SK-N-SH (cell line): Measurements from ENCODE around the gene VDR. TPM values are rescaled to one million over a fixed set of nuclear protein-coding genes. Genes with fewer than 3 reads are reported as not detected.

Source experiments
- CTCF ChIA-PET: fragments of 300-600, 350-600 bp; formaldehyde crosslinking; extraction: SDS; loops from one replicate; lab custom pipeline; 2021; lab: Yijun Ruan, JAX
- POLR2A ChIA-PET: fragments of 350-600 bp; sonication (Branson Sonifier 250); formaldehyde crosslinking; extraction: SDS; loops from one replicate; lab custom pipeline; 2020; ENCODE audit warnings: antibody characterized with exemption, inconsistent platforms; lab: Yijun Ruan, JAX
- DNase-seq: peaks from one replicate; pipeline ENCODE4 v3.0.0; 2012
- H2AFZ ChIP-seq: fragments of 200-600 bp; sonication (generic); 2 replicates; pipeline ENCODE4 v1.8.1; 2016; ENCODE audit warnings: antibody characterized with exemption, mild to moderate bottlenecking, low read depth
- H3F3A ChIP-seq: fragments of 200-600 bp; sonication (generic); replicated peaks from 2 replicates; pipeline ENCODE3; 2016; ENCODE audit warnings: antibody characterized with exemption, mild to moderate bottlenecking; ENCODE audit not compliant: insufficient read depth
- H3K27ac ChIP-seq, 2 experiments: fragments of 200-500 bp in 1 of 2; fragments of 200-600 bp in 1 of 2; sonication (Bioruptor generic) in 1 of 2; sonication (generic), shearing (Covaris generic) in 1 of 2; 2 replicates each; pipeline versions ENCODE4 v1.5.1 to v1.6.1; 2014 to 2016; ENCODE audit warnings: low read depth in 2 of 2, inconsistent platforms in 1 of 2, low read length in 1 of 2, mild to moderate bottlenecking in 1 of 2, mixed read lengths in 1 of 2
- H3K27me3 ChIP-seq: fragments of 200-600 bp; sonication (generic), shearing (Covaris generic); 2 replicates; pipeline ENCODE4 v1.6.1; 2016; ENCODE audit warnings: mixed run types; ENCODE audit not compliant: insufficient read depth
- H3K36me3 ChIP-seq, 2 experiments: fragments of 200-500 bp in 1 of 2; fragments of 200-600 bp in 1 of 2; sonication (Bioruptor generic) in 1 of 2; sonication (generic) in 1 of 2; replicated peaks in 1 of 2; 2 replicates each; pipeline versions ENCODE3 to v1.5.1; 2014 to 2016; ENCODE audit warnings: low read length in 1 of 2, mild to moderate bottlenecking in 1 of 2; ENCODE audit not compliant: insufficient read depth in 2 of 2, control insufficient read depth in 1 of 2
- H3K4me1 ChIP-seq, 2 experiments: fragments of 200-500 bp in 1 of 2; fragments of 200-600 bp in 1 of 2; sonication (Bioruptor generic) in 1 of 2; sonication (generic), shearing (Covaris generic) in 1 of 2; 2 replicates each; pipeline versions ENCODE4 v1.5.1 to v1.6.1; 2014 to 2016; ENCODE audit warnings: low read depth in 1 of 2, low read length in 1 of 2, mixed run types in 1 of 2; ENCODE audit not compliant: insufficient read depth in 2 of 2, control insufficient read depth in 1 of 2
- H3K4me2 ChIP-seq: fragments of 200-600 bp; sonication (generic), shearing (Covaris generic); 2 replicates; pipeline ENCODE4 v1.6.1; 2017; ENCODE audit warnings: mixed run types
- H3K4me3 ChIP-seq, 2 experiments: fragments of 200-500 bp in 1 of 2; fragments of 200-600 bp in 1 of 2; sonication (Bioruptor generic) in 1 of 2; sonication (generic), shearing (Covaris generic) in 1 of 2; 2 replicates each; pipeline versions ENCODE4 v1.5.1 to v1.8.1; 2014 to 2016; ENCODE audit warnings: low read depth in 2 of 2, inconsistent platforms in 1 of 2, low read length in 1 of 2, mild to moderate bottlenecking in 1 of 2, mixed read lengths in 1 of 2, moderate library complexity in 1 of 2
- H3K79me2 ChIP-seq: fragments of 200-600 bp; sonication (generic); 2 replicates; pipeline ENCODE4 v1.8.1; 2017; ENCODE audit warnings: mild to moderate bottlenecking; ENCODE audit not compliant: insufficient read depth
- H3K9ac ChIP-seq: fragments of 200-600 bp; sonication (generic); 2 replicates; pipeline ENCODE4 v1.6.1; 2017; ENCODE audit warnings: mixed run types
- H3K9me2 ChIP-seq: fragments of 200-600 bp; sonication (generic); 2 replicates; pipeline ENCODE4 v1.6.1; 2017; ENCODE audit warnings: mixed run types
- H3K9me3 ChIP-seq: fragments of 200-600 bp; sonication (generic); 2 replicates; pipeline ENCODE4 v1.6.1; 2017; ENCODE audit warnings: mixed run types, mild to moderate bottlenecking, moderate library complexity
- H4K20me1 ChIP-seq: fragments of 200-600 bp; sonication (generic); 2 replicates; pipeline ENCODE4 v1.6.1; 2017; ENCODE audit warnings: mild to moderate bottlenecking, mixed run types; ENCODE audit not compliant: insufficient read depth
- CHD2 ChIP-seq: fragments of 150-350 bp; IDR thresholded peaks from 2 replicates; pipeline ENCODE4 v1.6.1; 2018; ENCODE audit warnings: low read length; ENCODE audit not compliant: partially characterized antibody
- EP300 ChIP-seq, 2 experiments: IDR thresholded peaks; 2 replicates each; pipeline versions ENCODE4 v1.4.0 to v1.6.1; 2012; ENCODE audit warnings: borderline replicate concordance in 1 of 2, low read depth in 1 of 2, low read length in 1 of 2
- EZH2phosphoT487 ChIP-seq: fragments of 200-600 bp; sonication (generic); IDR thresholded peaks from 2 replicates; pipeline ENCODE4 v1.6.1; 2017; ENCODE audit warnings: low read depth, mixed run types, mild to moderate bottlenecking, antibody characterized with exemption, moderate library complexity, borderline replicate concordance
- FOSL2 ChIP-seq: IDR thresholded peaks from 2 replicates; pipeline ENCODE4 v1.4.0; 2012; ENCODE audit warnings: low read depth, mild to moderate bottlenecking, moderate library complexity, borderline replicate concordance
- FOXJ3 ChIP-seq: sonication (generic); formaldehyde crosslinking; IDR thresholded peaks from 2 replicates; pipeline ENCODE4 v1.5.1; 2020; ENCODE audit warnings: mild to moderate bottlenecking, missing genetic modification reagents
- FOXM1 ChIP-seq: IDR thresholded peaks from 2 replicates; pipeline ENCODE4 v1.4.0; 2012; ENCODE audit warnings: low read depth, mild to moderate bottlenecking
- GATA2 ChIP-seq: sonication (generic); formaldehyde crosslinking; IDR thresholded peaks from 2 replicates; pipeline ENCODE4 v1.5.0; 2020; ENCODE audit warnings: mild to moderate bottlenecking, missing genetic modification reagents
- IRF3 ChIP-seq: fragments of 150-350 bp; IDR thresholded peaks from 2 replicates; pipeline ENCODE4 v1.6.1; 2016; ENCODE audit warnings: mild to moderate bottlenecking, low read depth, low read length
- JUND ChIP-seq: IDR thresholded peaks from 2 replicates; pipeline ENCODE4 v1.4.0; 2012
- MEF2A ChIP-seq: IDR thresholded peaks from 2 replicates; pipeline ENCODE4 v1.4.0; 2012; ENCODE audit warnings: low read depth, borderline replicate concordance
- MXI1 ChIP-seq: IDR thresholded peaks from 2 replicates; pipeline ENCODE4 v1.6.1; 2012; ENCODE audit warnings: mild to moderate bottlenecking, low read depth, low read length, improper control_type of control experiment
- NRF1 ChIP-seq: IDR thresholded peaks from 2 replicates; pipeline ENCODE4 v1.6.1; 2012; ENCODE audit warnings: low read depth, mild to moderate bottlenecking, low read length
- RAD21 ChIP-seq: IDR thresholded peaks from 2 replicates; pipeline ENCODE4 v1.6.1; 2012; ENCODE audit warnings: mild to moderate bottlenecking, low read length
- RCOR1 ChIP-seq: fragments of 150-350 bp; IDR thresholded peaks from 2 replicates; pipeline ENCODE4 v1.6.1; 2017; ENCODE audit warnings: antibody characterized with exemption, low read length
- RFX5 ChIP-seq: IDR thresholded peaks from 2 replicates; pipeline ENCODE4 v1.6.1; 2012; ENCODE audit warnings: mild to moderate bottlenecking, improper control_type of control experiment, low read length
- RXRA ChIP-seq: IDR thresholded peaks from 2 replicates; pipeline ENCODE4 v1.4.0; 2012; ENCODE audit warnings: low read depth, mild to moderate bottlenecking, borderline replicate concordance
- TCF12 ChIP-seq: IDR thresholded peaks from 2 replicates; pipeline ENCODE4 v1.4.0; 2012
- YY1 ChIP-seq: IDR thresholded peaks from 2 replicates; pipeline ENCODE4 v1.4.0; 2012; ENCODE audit warnings: low read depth, mild to moderate bottlenecking
- ZBTB33 ChIP-seq: IDR thresholded peaks from 2 replicates; pipeline ENCODE4 v1.4.0; 2012; ENCODE audit warnings: low read depth, borderline replicate concordance
- WGBS: methylation state at CpG from one replicate; pipeline ENCODE4 v1.1.6; 2017; ENCODE audit warnings: low lambda C conversion rate; 5-methylcytosine and 5-hydroxymethylcytosine counted together
- polyA plus RNA-seq, 3 experiments: library from polyadenylated mRNA; depleted of rRNA; stranded (reverse); fragments of >200 nt; gene quantifications; 2 replicates each; pipeline ENCODE4 v1.2.3, GENCODE V29; 2012
- TF ChIP-seq, protein P1 (sequence below): fragments of 200-600 bp; sonication (generic); IDR thresholded peaks from 2 replicates; pipeline ENCODE4 v1.6.1; 2017; ENCODE audit warnings: antibody characterized with exemption, mild to moderate bottlenecking, moderate library complexity

The VDR gene
- polyA plus RNA-seq, 1 of the 3 experiments (the other 2 are of a cell fraction): 0.33 TPM

DNA sequence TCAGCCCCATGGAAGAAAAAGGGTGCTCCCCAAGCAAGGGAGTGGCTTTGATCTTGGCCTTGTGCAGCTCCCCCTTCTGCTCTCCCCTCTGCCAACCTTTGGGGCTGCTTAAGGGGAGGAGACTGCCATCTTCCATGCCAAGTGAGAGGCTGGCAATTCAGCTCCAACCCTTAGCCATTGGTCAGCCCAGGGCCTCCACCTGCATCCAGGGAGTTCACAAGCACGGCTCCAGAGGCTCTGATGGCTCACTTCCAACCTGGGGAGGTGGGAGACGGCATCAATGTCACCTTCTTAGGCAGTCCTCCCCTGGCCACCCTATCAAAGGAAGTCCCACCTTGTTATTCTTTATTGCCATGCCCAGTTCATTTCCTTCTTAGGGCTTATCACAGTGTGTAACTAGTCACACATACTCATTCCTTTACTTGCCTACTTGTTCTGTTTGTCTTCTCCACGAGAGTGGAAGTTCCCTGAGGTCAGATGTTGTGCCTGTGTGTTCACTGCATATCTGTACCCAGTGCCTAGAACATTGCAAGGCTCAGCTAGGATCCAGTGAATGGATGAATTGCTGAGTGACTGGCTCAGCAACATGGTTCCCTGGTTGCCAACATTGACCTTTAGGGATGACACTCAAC is 90.1 kb downstream of the VDR start:
- H4K20me1 ChIP-seq: peaks cover 85% of the 10 kb centered on the region
- no peaks in the 10 kb centered on the region for H3K27me3 ChIP-seq
- H3K9ac ChIP-seq: no peak overlapping the region
- POLR2A ChIA-PET: no interaction called here
- H3F3A ChIP-seq: peaks cover 18% of the 10 kb centered on the region
- H3K79me2 ChIP-seq: peaks cover 97% of the 10 kb centered on the region
- no peak for TF ChIP-seq MEF2A
- TF ChIP-seq EP300 (IDR thresholded peaks at IDR 0.05; ENCODE audit: borderline replicate concordance in 1 of 2, low read depth in 1 of 2, low read length in 1 of 2): no peak
- no peak for TF ChIP-seq CHD2
- TF ChIP-seq FOXM1: no peak
- no peak for TF ChIP-seq RCOR1
- TF ChIP-seq RXRA: no peak
- TF ChIP-seq EZH2phosphoT487: no peak
- no peak for TF ChIP-seq YY1
- peak overlapping the region in 1 of 2 experiments; percentile 84; a peak in 1 of 4 replicates for H3K27ac ChIP-seq
- H2AFZ ChIP-seq: no peak overlapping the region
- peaks cover 63 to 64% of the 10 kb centered on the region in 2 experiments for H3K4me1 ChIP-seq
- 94% methylated on average over 3 of the region's 3 CpGs for WGBS
- DNase-seq: no peak
- CTCF ChIA-PET: interaction anchor here (1.1 kb wide), 1 partner anchor 99 kb away, joined by 4 read pairs; no protein-coding TSS in a partner anchor
- 0 out of 2 replicates have a peak overlapping the region, but pooled peaks have one; percentile 7 for H3K4me2 ChIP-seq
- peaks cover 6 to 7% of the 10 kb centered on the region in 2 experiments for H3K36me3 ChIP-seq
- no peaks in the 10 kb centered on the region for H3K9me2 ChIP-seq
- H3K9me3 ChIP-seq: no peaks in the 10 kb centered on the region
- H3K4me3 ChIP-seq: no peak overlapping the region

- ChIA-PET CTCF (interaction anchor here (1.0 to 5.0 kb wide), 5 partner anchors 12 to 98 kb away, joined by 3 to 25 read pairs (median 9); no protein-coding TSS in a partner anchor), POLR2A (no interaction called here)
- H3F3A ChIP-seq: peaks cover 18% of the 10 kb centered on the region
- peaks cover 100% of the 10 kb centered on the region for H3K79me2 ChIP-seq
- H2AFZ ChIP-seq: no peak overlapping the region
- peak overlapping the region; percentile 17; the same call in 1 of the 2 replicates for H3K9ac ChIP-seq
- peak overlapping the region in 1 of 2 experiments; percentile 36; a peak in 1 of 4 replicates for H3K4me3 ChIP-seq
- H3K9me3 ChIP-seq: no peaks in the 10 kb centered on the region
- peak overlapping the region; percentile 16 to 84; a peak in 3 of 4 replicates for H3K27ac ChIP-seq
- H4K20me1 ChIP-seq: peaks cover 94% of the 10 kb centered on the region
- H3K4me2 ChIP-seq: peak overlapping the region; percentile 62
- no peak for DNase-seq
- peaks cover 6 to 7% of the 10 kb centered on the region in 2 experiments for H3K36me3 ChIP-seq
- no peaks in the 10 kb centered on the region for H3K9me2 ChIP-seq
- 70% methylated on average over 6 of the region's 9 CpGs for WGBS
- peaks cover 67 to 72% of the 10 kb centered on the region in 2 experiments for H3K4me1 ChIP-seq
- no peaks in the 10 kb centered on the region for H3K27me3 ChIP-seq
- TF ChIP-seq RCOR1: no peak
- no peak for TF ChIP-seq RAD21
- TF ChIP-seq MEF2A: no peak
- TF ChIP-seq NRF1: no peak
- no peak for TF ChIP-seq IRF3
- TF ChIP-seq, protein P1, sequence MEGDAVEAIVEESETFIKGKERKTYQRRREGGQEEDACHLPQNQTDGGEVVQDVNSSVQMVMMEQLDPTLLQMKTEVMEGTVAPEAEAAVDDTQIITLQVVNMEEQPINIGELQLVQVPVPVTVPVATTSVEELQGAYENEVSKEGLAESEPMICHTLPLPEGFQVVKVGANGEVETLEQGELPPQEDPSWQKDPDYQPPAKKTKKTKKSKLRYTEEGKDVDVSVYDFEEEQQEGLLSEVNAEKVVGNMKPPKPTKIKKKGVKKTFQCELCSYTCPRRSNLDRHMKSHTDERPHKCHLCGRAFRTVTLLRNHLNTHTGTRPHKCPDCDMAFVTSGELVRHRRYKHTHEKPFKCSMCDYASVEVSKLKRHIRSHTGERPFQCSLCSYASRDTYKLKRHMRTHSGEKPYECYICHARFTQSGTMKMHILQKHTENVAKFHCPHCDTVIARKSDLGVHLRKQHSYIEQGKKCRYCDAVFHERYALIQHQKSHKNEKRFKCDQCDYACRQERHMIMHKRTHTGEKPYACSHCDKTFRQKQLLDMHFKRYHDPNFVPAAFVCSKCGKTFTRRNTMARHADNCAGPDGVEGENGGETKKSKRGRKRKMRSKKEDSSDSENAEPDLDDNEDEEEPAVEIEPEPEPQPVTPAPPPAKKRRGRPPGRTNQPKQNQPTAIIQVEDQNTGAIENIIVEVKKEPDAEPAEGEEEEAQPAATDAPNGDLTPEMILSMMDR: no peak
- TF ChIP-seq FOSL2: no peak
- TF ChIP-seq GATA2: no peak
- TF ChIP-seq RFX5: no peak
- TF ChIP-seq YY1: no peak
- no peak for TF ChIP-seq CHD2
- no peak for TF ChIP-seq RXRA
- no peak for TF ChIP-seq ZBTB33
- TF ChIP-seq TCF12: no peak
- TF ChIP-seq MXI1: no peak
- TF ChIP-seq EZH2phosphoT487: no peak
- TF ChIP-seq JUND: no peak
- no peak for TF ChIP-seq FOXJ3
- TF ChIP-seq FOXM1: no peak
Measured at GRCh38 chr12:47813511-47814196, 91.1 kb downstream of the VDR start.
